Liver (tissue), 3 donors: ENCODE results near the gene VTCN1.

ENCODE experiments used
- ATF3 ChIP-seq: IDR thresholded peaks from 2 replicates; pipeline ENCODE4 v1.6.1; 2016; ENCODE audit warnings: antibody characterized with exemption
- MAX ChIP-seq: IDR thresholded peaks from 2 replicates; pipeline ENCODE4 v1.6.1; 2016; ENCODE audit warnings: antibody characterized with exemption
- REST ChIP-seq: IDR thresholded peaks from 2 replicates; pipeline ENCODE4 v1.6.1; 2016; ENCODE audit warnings: antibody characterized with exemption, mild to moderate bottlenecking
- TF ChIP-seq, protein P1 (sequence below): fragments of 150-350 bp; IDR thresholded peaks from 2 replicates; pipeline ENCODE4 v1.5.1; 2017; ENCODE audit warnings: improper control_type of control experiment, low read depth, low read length; ENCODE audit not compliant: missing input control
- donor health status: healthy.
- donor health status: healthy.

DNA sequence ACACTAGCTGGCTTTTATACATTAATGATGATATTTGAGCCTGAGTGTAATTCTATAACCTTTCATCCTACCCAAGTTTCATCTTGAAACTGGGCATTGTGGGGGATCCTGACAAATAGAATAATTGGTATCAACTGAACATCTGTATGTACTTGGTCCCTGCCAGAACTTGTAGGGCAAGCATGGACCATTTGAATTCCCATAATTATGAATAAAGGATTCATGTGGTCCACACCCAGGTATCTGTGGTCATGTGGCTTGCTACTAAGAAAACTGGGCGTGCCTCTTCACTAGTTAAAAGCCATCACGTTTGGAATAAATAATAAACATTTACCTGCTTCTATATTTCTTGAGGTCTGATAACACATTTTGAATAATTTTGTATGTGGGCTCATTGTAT lies 20.6 kb upstream of the VTCN1 start:
- TF ChIP-seq, protein P1, sequence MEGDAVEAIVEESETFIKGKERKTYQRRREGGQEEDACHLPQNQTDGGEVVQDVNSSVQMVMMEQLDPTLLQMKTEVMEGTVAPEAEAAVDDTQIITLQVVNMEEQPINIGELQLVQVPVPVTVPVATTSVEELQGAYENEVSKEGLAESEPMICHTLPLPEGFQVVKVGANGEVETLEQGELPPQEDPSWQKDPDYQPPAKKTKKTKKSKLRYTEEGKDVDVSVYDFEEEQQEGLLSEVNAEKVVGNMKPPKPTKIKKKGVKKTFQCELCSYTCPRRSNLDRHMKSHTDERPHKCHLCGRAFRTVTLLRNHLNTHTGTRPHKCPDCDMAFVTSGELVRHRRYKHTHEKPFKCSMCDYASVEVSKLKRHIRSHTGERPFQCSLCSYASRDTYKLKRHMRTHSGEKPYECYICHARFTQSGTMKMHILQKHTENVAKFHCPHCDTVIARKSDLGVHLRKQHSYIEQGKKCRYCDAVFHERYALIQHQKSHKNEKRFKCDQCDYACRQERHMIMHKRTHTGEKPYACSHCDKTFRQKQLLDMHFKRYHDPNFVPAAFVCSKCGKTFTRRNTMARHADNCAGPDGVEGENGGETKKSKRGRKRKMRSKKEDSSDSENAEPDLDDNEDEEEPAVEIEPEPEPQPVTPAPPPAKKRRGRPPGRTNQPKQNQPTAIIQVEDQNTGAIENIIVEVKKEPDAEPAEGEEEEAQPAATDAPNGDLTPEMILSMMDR = no peak
- TF ChIP-seq ATF3 (no peak), MAX (no peak), REST (no peak)
